ENCODE measurements around the gene CCDC17. TPM values are rescaled to one million over a fixed set of nuclear protein-coding genes. Genes with fewer than 3 reads are reported as not detected.

Gene CCDC17
- total RNA-seq = 1 to 10 TPM; 1.1 to 1.3 TPM

DNA sequence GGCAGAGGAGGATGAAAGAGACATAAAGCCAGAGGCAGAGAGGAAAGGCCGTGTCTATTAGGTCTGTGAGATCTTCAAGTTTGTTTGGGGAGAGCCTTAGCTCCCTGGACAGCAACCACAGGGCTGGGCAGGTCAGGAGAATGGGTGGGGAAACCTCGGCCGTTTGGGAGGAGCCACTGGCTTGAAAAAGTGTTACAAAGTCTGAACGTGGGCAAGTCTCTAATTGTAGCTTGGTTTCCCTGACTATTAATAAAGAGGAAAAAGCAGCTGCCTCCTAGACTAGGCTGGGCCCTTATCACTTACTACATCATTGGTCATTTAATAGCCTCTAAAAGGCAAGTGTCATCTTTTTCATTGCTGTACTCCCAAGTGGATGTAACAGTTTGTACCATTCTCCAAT is at the start of gene CCDC17:
TSS of gene CCDC17 (minus strand) at position 83 of the 400 bp plus-strand sequence. CDS start 145 bp downstream, outside the sequence.
- intact Hi-C loops (cut with micrococcal nuclease) = no loop called here
- ChIA-PET POLR2A (interaction anchor here (1.1 kb wide), 1 partner anchor 14 kb away, joined by 3 read pairs; no protein-coding TSS in a partner anchor), CTCF (no interaction called here)
- no peaks in the 10 kb centered on the region for H3K4me1 Mint-ChIP-seq (ENCODE audit: low read depth)
- H3K27me3 Mint-ChIP-seq = no peaks in the 10 kb centered on the region
- H3K36me3 Mint-ChIP-seq = peaks cover 26% of the 10 kb centered on the region
- H3K4me3 Mint-ChIP-seq = no peak within 1 kb of the TSS
- peak within 1 kb of the TSS; percentile 13 for H3K27ac Mint-ChIP-seq
- no peak for DNase-seq
- no peaks in the 10 kb centered on the region for H3K9me3 Mint-ChIP-seq

DNA sequence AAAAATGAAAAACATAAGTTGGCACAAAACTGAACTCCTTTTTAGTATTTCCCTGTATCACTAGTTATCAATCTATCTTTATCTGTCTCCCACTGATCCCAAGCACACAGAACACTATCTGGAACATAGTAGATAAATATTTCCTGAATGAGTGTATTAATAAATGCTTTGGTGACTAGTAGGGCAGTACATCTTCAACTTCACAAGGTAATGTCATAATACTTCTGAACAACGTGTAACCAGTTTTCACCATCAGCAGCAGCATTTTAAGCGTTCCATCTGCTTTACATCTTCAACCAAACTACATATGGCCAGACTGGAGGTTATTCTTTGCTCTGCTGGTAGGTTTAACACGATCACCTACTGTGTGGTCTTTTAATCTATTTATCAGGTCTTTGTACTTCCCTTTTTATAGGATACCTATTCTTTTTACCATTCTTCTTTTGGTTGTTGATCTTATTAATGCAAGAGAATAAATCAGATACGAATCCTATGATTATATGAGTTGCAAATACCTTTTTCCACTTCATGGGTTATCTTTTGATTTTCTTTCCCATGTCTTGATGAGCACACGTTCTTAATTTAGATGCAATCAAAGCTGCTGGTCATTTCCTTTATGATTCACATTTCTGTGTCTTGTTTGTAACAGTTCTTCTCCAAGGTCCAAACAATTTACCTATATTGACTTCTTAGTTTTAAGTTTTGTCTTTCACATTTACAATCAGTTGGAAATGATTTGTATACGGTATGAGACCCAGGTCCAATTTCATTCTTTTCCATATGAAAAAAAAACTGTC is 46.2 kb upstream of the CCDC17 start:
- H3K9me3 Mint-ChIP-seq = no peaks in the 10 kb centered on the region
- ChIA-PET CTCF (no interaction called here), POLR2A (no interaction called here)
- peaks cover 61% of the 10 kb centered on the region for H3K4me1 Mint-ChIP-seq (ENCODE audit: low read depth)
- DNase-seq = no peak
- no peak overlapping the region for H3K27ac Mint-ChIP-seq
- intact Hi-C loops (cut with micrococcal nuclease) = no loop called here
- H3K27me3 Mint-ChIP-seq = no peaks in the 10 kb centered on the region
- H3K36me3 Mint-ChIP-seq = peaks cover 4% of the 10 kb centered on the region
- H3K4me3 Mint-ChIP-seq = no peak overlapping the region

DNA sequence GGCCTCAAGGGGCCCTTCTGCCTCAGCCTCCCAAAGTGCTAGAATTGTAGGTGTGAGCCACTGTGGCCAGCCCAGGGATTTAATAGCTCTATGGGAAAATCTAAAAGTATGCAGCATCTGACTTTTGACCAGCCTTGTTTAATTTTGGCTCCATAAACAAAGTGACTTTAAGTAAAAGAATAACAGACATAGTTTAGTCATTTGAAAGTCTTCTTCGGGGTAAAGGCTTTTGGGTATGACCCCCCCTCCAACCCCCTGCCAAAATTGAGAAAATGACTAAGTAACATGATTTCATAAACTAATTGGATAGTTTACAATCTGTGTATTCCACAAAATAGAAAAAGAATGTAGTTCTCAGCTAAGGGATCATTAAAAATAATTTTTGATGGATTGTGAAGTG is 45.5 kb upstream of the CCDC17 start:
- no peak overlapping the region for H3K4me3 Mint-ChIP-seq
- H3K4me1 Mint-ChIP-seq (ENCODE audit: low read depth) = peaks cover 57% of the 10 kb centered on the region
- POLR2A ChIA-PET = no interaction called here
- peaks cover 5% of the 10 kb centered on the region for H3K36me3 Mint-ChIP-seq
- H3K27ac Mint-ChIP-seq = no peak overlapping the region
- intact Hi-C loops (cut with micrococcal nuclease) = no loop called here
- H3K27me3 Mint-ChIP-seq = no peaks in the 10 kb centered on the region
- CTCF ChIA-PET = no interaction called here
- H3K9me3 Mint-ChIP-seq = no peaks in the 10 kb centered on the region
- DNase-seq = no peak

DNA sequence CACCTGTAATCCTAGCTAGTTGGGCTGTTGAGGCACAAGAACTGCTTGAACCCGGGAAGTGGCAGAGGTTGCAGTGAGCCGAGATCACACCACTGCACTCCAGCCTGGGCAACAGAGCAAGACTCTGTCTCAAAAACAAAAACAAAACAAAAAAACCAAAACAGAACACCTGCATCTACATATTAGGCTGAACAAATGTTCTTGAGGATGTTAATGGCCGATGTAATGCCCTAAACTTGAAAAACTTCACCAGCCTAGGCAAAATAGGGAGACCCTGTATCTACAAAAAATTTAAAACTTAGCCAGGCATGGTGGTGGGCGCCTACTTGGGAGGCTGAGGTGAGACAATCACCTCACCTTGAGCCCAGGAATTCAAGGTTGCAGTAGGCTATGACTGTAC is 44.7 kb upstream of the CCDC17 start:
- Mint-ChIP-seq H3K4me1 (ENCODE audit: low read depth) (peaks cover 52% of the 10 kb centered on the region), H3K4me3 (no peak overlapping the region), H3K27me3 (no peaks in the 10 kb centered on the region), H3K36me3 (peaks cover 5% of the 10 kb centered on the region), H3K27ac (no peak overlapping the region), H3K9me3 (no peaks in the 10 kb centered on the region)
- POLR2A ChIA-PET = no interaction called here
- CTCF ChIA-PET = no interaction called here
- DNase-seq = no peak
- intact Hi-C loops (cut with micrococcal nuclease) = no loop called here

DNA sequence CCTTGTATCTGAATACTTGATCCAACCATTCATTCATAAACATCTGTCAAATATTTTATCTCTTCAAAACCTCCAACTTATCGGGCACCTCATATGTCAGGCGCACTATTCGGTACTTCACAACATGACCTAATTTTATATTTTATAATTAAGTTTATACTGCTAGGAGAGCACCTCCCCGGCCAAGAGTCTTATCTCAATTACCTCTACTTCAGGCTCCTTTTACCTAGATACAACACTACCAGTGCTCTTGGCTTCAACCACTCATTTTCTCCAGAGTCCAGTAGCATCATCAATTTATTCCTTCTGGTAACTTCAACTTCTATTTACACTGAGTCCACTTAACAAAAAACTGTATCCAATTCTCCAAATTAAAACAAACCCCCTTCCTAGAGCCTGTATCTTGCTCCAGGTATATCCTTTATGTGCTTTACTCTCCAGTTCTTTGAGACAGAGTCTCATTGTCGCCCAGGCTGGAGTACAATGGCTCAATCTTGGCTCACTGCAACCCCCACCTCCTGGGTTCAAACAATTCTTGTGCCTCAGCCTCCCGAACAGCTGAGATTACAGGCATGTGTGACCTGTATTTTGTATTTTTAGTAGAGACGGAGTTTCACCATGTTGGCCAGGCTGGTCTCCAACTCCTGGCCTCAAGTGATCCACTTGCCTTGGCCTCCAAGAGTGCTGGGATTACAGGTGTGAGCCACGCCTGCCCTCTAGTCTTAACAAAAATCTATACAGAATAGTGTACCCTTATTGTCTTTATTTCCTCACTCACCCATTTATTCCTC is 43.7 kb upstream of the CCDC17 start:
- H3K27ac Mint-ChIP-seq = no peak overlapping the region
- ChIA-PET POLR2A (no interaction called here), CTCF (no interaction called here)

DNA sequence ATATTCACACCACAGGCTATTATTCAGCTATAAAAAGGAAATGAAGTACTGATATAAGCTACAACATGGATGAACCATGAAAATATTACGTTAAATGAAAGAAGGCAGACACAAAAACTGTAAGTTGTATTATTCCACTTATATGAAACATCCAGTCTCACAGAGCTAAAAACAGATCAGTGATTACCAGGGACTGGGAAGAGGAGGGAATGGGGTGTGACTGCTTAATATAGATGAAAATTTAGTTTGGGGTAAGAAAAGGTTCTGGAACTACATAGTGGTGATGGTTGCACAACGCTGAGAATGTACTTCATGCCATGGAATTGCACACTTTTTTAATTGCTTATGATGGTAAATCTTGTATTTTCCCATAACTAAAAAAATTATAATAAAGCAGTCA is 43.0 kb upstream of the CCDC17 start:
- ChIA-PET POLR2A (no interaction called here), CTCF (no interaction called here)
- H3K9me3 Mint-ChIP-seq = no peaks in the 10 kb centered on the region
- peaks cover 50% of the 10 kb centered on the region for H3K4me1 Mint-ChIP-seq (ENCODE audit: low read depth)
- H3K27ac Mint-ChIP-seq = no peak overlapping the region
- intact Hi-C loops (cut with micrococcal nuclease) = no loop called here
- DNase-seq = no peak
- no peak overlapping the region for H3K4me3 Mint-ChIP-seq
- H3K27me3 Mint-ChIP-seq = no peaks in the 10 kb centered on the region
- peaks cover 7% of the 10 kb centered on the region for H3K36me3 Mint-ChIP-seq

More for the DNA sequence above, 43.7 kb upstream of the CCDC17 start:
- intact Hi-C loops (cut with micrococcal nuclease) = no loop called here
- Mint-ChIP-seq H3K27me3 (no peaks in the 10 kb centered on the region), H3K4me3 (no peak overlapping the region), H3K4me1 (ENCODE audit: low read depth) (peaks cover 51% of the 10 kb centered on the region), H3K36me3 (peaks cover 7% of the 10 kb centered on the region), H3K9me3 (no peaks in the 10 kb centered on the region)
- DNase-seq = no peak

DNA sequence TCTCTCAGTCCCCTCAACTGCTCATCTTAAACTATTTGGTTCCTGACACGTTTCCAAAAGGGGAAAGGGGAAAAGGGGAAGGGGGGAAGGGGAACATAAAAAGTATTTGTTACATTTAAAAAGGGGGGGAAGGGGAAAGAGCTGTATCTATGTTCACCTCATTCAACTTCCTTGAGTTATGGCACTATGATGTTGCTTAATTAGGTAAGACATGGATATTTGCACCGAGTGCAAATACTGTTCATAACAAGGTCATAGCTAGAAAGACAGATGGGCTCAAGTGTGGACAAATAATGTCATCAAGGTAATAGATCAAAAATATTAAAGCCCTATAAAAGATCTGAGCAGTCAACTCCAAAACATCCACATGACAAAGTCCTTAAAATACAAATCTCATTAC is 36.5 kb upstream of the CCDC17 start:
- Mint-ChIP-seq H3K9me3 (no peaks in the 10 kb centered on the region), H3K36me3 (peaks cover 35% of the 10 kb centered on the region), H3K27ac (no peak overlapping the region), H3K4me3 (no peak overlapping the region), H3K4me1 (ENCODE audit: low read depth) (peaks cover 26% of the 10 kb centered on the region), H3K27me3 (no peaks in the 10 kb centered on the region)
- CTCF ChIA-PET = no interaction called here
- DNase-seq = no peak
- intact Hi-C loops (cut with micrococcal nuclease) = no loop called here
- POLR2A ChIA-PET = no interaction called here

DNA sequence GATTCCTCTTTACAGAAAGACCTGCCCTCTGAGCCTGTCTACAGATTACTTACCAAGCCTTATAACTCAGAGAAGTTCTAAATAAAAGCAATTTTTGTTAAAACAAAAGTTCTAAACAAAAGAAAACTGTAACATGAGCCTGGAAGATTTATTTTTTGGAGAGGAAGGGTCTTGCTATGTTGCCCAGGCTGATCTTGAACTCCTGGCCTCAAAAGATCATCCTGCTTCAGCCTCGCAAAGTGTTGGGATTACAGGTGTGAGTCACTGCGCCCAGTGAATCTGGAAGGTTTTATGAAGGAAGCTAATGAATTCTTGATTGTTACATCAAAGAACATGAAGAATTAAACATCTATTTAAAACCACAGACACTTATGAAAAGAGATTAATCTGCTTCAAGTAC is 35.4 kb upstream of the CCDC17 start:
- DNase-seq = no peak
- peaks cover 44% of the 10 kb centered on the region for H3K36me3 Mint-ChIP-seq
- CTCF ChIA-PET = interaction anchor here (1.0 kb wide), 1 partner anchor 514 kb away, joined by 3 read pairs; no protein-coding TSS in a partner anchor
- H3K4me3 Mint-ChIP-seq = no peak overlapping the region
- POLR2A ChIA-PET = no interaction called here
- no peaks in the 10 kb centered on the region for H3K27me3 Mint-ChIP-seq
- no peaks in the 10 kb centered on the region for H3K9me3 Mint-ChIP-seq
- no peak overlapping the region for H3K27ac Mint-ChIP-seq
- intact Hi-C loops (cut with micrococcal nuclease) = no loop called here
- peaks cover 34% of the 10 kb centered on the region for H3K4me1 Mint-ChIP-seq (ENCODE audit: low read depth)

DNA sequence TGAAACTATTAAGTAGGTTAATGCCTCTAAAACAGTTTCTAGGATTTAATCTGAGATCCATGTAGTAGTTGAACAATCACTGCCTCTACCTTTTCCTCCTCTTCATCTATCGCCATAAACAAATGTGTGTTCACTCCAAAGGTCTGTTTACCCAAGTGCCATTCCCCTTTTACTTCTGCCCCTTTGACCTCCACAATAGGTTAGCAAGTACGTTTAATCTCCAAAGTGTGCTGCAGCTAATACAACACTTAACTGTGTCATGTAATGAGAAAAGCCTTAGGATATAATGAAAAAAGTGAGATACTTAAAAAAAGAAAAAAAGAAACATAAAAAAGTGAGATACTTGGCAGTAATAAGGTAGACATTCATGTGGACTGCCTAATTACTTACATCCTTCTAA is 34.3 kb upstream of the CCDC17 start:
- Mint-ChIP-seq H3K4me3 (no peak overlapping the region), H3K36me3 (peaks cover 42% of the 10 kb centered on the region), H3K4me1 (ENCODE audit: low read depth) (peaks cover 30% of the 10 kb centered on the region), H3K9me3 (no peaks in the 10 kb centered on the region), H3K27me3 (no peaks in the 10 kb centered on the region), H3K27ac (no peak overlapping the region)
- DNase-seq = no peak
- intact Hi-C loops (cut with micrococcal nuclease) = no loop called here
- ChIA-PET CTCF (interaction anchor here (0.9 kb wide), 1 partner anchor 566 kb away, joined by 3 read pairs; no protein-coding TSS in a partner anchor), POLR2A (no interaction called here)

DNA sequence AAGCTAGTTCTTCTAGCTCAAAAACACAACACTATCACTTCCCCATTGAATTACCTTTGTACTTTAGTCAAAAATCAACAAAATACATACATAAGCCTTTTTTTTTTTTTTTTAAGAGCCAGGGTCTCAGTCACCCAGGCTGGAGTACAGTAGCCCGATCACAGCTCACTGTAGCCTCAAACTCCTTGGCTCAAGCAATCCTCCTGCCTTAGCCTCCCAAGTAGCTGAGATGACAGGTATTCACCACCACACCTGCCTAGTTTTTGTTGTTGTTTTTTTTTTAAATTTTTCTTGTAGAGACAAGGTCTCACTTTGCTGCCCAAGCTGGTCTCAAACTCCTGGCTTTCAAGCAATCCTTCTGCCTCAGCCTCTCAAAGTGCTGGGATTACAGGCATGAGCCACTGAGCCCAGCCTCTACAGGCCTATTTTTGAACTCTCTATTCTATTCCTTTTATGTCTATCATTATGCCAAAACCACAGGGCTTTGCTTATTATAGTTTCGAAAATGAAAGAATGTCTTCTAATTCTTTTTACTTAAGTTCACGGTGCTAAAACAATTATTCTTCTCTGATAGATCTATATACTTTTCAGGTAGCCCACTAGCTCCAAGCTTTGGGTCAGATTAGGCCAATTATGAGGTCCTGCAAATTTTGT is 32.8 kb upstream of the CCDC17 start:
- H3K27ac Mint-ChIP-seq = no peak overlapping the region
- ChIA-PET POLR2A (interaction anchor here (1.1 to 2.1 kb wide), 2 partner anchors 30 to 135 kb away, joined by 7 to 16 read pairs; partner anchors contain the start of genes GPBP1L1 and PRDX1), CTCF (interaction anchor here (2.0 kb wide), 1 partner anchor 29 kb away, joined by 13 read pairs; the partner anchor contains the start of gene GPBP1L1)
- peaks cover 22% of the 10 kb centered on the region for H3K4me1 Mint-ChIP-seq (ENCODE audit: low read depth)
- no peak for DNase-seq
- H3K36me3 Mint-ChIP-seq = peaks cover 48% of the 10 kb centered on the region
- H3K9me3 Mint-ChIP-seq = no peaks in the 10 kb centered on the region
- no peaks in the 10 kb centered on the region for H3K27me3 Mint-ChIP-seq
- intact Hi-C loops (cut with micrococcal nuclease) = no loop called here
- no peak overlapping the region for H3K4me3 Mint-ChIP-seq

DNA sequence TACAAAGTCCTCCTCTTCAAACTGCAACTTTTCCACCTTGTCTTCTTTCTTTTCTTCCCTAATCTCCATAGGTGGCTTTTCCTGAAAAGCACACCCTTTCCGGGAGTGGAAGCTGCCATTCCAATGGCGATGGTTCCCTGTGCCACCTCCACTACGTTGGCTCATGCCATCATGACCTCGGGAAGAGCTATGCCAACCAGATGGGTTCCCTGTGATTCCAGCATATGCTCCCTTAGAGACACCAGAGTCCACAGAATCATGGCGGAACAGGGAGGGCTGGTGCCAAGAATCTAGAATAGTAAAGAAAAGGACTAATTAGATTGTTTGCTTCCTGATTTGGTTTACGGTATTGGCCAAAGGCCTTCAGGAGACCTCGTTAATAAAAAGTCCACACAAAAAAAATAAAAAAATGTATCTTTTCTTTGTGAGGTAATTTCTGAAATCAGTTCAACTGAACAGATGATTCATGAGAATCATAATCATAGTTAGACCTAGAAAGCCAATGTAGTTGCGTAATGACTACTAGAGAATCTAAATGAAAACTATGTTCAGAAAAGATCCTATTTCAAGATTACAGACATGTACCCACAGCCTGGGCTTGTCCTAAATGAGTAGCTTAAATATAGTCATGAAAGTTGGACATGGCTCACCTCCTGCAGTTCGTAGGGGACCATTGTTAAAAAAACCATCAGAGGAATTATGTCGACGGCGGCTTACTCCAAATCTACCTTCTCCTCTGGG is 30.9 kb upstream of the CCDC17 start:
- H3K27ac Mint-ChIP-seq = peak overlapping the region; percentile 61
- peak overlapping the region; percentile 20 for H3K4me3 Mint-ChIP-seq
- peak; percentile 34 for DNase-seq
- no peaks in the 10 kb centered on the region for H3K9me3 Mint-ChIP-seq
- H3K4me1 Mint-ChIP-seq (ENCODE audit: low read depth) = peaks cover 22% of the 10 kb centered on the region
- CTCF ChIA-PET = interaction anchor here (0.6 to 2.0 kb wide), 5 partner anchors 23 to 110 kb away, joined by 3 to 13 read pairs (median 3); partner anchors contain the start of gene GPBP1L1
- POLR2A ChIA-PET = interaction anchor here (0.6 to 2.1 kb wide), 5 partner anchors 25 to 133 kb away, joined by 3 to 16 read pairs (median 4); partner anchors contain the start of genes GPBP1L1, PRDX1 and TMEM69
- H3K27me3 Mint-ChIP-seq = no peaks in the 10 kb centered on the region
- H3K36me3 Mint-ChIP-seq = peaks cover 46% of the 10 kb centered on the region
- intact Hi-C loops (cut with micrococcal nuclease) = loop anchor here (1.0 to 5.0 kb wide), 2 partner anchors 32 to 42 kb away; partner anchors contain the start of gene GPBP1L1

Data from activated CD4-positive, alpha-beta memory T cell treated with anti-CD3 and anti-CD28 coated beads for 36 hours (primary cell).